GM18502 (cell line): ENCODE results near the gene PSME2.

Experiments used
- ATAC-seq: cut with Tn5 transposase; IDR thresholded peaks from one replicate; pipeline ENCODE4 v1.9.1; 2021; ENCODE audit warnings: mild to moderate bottlenecking; ENCODE audit not compliant: unreplicated experiment, poor library complexity

Gene PSME2

GRCh38 chr14:24137529-24138395 lies 8.6 kb downstream of the PSME2 start:
- no peak for ATAC-seq

GRCh38 chr14:24136684-24137528 lies 9.5 kb downstream of the PSME2 start:
- ATAC-seq: no peak

DNA sequence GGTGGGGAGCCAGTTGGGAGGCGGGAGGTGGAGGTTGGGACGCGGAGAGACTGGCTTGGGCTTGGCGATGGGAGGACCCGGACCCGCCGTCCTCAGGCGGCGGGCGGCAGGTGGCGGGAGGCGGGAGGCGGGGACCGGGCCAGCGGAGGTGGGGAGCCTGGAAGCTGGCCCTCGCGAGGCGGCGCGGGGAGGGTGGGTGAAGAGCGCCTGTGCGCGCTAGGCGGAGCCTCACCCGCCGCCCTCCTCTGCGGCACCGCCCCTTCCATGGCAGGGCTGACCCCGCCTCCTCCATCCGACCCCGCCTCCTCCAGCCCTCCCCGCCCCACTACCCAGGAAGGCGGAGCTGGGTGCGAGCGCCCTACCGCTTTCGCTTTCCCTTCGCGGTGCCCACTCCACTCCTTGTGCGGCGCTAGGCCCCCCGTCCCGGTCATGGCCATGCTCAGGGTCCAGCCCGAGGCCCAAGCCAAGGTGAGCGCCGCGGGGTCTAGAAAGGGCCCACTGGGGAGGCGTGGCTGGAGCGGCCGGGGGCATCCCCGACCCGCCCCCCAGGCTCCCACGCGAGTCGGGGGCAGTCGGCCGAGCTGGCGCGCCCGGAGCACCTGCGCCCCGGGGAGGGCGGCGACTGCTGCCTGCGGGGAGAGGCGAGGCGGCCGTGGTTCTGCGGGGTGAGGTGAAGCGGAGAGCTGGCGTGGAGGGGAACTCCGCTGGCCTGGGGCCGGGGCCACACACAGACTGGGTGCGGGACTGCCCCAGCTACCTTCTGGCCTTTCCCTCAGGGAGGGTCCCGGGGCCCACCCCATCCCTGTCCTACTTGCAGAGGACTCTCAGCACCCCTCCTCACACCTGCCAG lies 10.4 kb downstream of the PSME2 start, which contains the start of gene PSME1:
Gene PSME1, plus strand, starts transcription at position 361 of the 850 bp plus-strand sequence. Its CDS starts 69 bp downstream, at position 430.
- peak; percentile 86 for ATAC-seq

DNA sequence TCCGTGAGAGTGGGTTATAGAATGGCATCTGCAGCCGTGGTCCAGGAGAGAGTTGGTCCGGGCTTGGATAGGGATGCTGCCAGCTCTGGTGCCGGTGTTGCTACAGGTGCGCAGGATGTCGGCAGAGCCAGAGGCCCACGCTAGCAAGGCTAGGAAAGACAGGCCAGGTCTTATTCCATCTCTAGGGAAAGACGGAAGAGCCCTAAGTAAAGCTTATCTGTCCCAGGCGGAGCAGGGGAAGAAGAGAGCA lies 10.9 kb downstream of the PSME2 start:
- peak; percentile 5 for ATAC-seq

- ATAC-seq: no peak
Measured at GRCh38 chr14:24133735-24134134, 12.7 kb downstream of the PSME2 start.

- no peak for ATAC-seq
Measured at GRCh38 chr14:24132976-24133375, 13.4 kb downstream of the PSME2 start.

DNA sequence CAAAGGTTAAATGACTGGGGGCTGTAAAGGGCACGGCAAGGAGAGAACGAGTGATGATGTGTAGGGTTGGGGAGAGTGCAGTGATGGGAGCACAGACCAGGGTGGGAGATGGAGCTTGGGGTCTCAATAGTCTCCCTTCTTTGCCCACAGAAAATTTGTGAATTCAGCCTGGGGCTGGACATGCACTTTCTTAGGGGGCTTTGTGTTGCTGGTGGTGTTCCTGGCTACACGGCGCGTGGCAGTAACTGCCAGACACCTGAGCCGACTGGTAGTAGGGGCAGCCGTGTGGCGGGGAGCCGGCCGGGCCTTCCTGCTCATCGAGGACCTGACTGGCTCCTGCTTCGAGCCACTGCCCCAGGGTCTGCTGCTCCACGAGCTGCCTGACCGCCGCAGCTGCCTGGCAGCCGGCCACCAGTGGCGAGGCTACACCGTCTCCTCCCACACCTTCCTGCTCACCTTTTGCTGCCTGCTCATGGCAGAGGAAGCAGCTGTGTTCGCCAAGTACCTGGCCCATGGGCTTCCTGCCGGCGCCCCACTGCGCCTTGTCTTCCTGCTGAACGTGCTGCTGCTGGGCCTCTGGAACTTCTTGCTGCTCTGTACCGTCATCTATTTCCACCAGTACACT lies 14.2 kb downstream of the PSME2 start:
- ATAC-seq: no peak

- no peak for ATAC-seq
Measured at GRCh38 chr14:24131549-24131966, 14.9 kb downstream of the PSME2 start.

DNA sequence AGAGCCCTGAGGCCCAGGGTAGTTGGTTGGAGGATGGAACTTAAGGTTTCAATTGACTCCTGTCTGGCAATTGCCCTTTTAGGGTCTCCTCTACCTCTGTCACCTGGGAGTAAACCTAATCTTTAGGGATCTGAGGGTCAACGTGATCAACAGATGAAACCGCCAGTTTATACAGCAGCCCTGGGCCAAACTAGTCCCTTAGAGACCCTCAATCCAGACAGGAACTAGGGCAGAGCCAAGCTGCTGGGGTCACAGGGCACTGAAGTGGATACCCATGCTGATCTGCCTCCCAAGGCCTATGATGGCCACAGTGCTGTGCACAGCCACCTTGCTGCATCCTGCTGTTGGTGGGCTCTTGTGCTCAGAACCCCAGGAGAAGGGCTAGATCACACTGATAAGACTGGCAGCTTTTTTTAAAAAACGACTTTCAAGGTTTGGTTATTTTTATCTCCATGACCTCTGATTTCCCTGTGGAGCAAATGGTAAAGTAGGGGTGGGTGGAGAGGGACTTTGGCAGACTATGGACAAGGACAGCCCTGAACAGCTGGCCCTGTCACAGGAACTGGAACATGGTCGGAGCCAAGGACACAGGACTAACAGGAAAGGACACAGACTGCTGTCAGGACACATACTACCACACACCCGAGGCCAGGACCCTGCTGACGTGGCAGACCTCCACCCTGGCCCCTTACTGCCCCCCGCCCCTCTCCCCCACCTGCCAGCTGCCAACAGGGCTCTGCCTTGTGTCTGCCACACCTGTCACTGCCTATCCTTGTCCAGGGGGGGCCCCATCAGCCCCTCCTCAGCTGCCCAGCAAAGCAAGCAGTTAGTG lies 15.5 kb downstream of the PSME2 start:
- no peak for ATAC-seq

DNA sequence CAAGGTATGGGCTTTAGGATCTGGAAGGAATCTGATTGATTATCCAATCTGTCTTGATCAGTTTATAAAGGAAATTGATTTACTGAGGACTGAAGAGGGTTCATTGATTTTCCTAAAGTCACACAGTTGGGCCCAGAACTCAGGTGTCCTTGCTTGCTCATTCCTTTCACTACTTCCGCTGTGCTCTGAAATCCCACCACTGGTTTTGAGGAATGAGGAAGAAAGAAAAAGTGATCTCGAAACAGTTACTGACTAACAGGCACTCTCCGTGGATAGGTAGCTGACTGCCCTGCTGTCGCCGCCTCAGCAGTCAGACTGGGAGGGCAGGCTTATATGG lies 16.1 kb downstream of the PSME2 start, which contains the start of gene FITM1:
Gene FITM1, plus strand, starts transcription at position 280 of the 337 bp plus-strand sequence. CDS start 905 bp downstream, outside the sequence.
- no peak for ATAC-seq

DNA sequence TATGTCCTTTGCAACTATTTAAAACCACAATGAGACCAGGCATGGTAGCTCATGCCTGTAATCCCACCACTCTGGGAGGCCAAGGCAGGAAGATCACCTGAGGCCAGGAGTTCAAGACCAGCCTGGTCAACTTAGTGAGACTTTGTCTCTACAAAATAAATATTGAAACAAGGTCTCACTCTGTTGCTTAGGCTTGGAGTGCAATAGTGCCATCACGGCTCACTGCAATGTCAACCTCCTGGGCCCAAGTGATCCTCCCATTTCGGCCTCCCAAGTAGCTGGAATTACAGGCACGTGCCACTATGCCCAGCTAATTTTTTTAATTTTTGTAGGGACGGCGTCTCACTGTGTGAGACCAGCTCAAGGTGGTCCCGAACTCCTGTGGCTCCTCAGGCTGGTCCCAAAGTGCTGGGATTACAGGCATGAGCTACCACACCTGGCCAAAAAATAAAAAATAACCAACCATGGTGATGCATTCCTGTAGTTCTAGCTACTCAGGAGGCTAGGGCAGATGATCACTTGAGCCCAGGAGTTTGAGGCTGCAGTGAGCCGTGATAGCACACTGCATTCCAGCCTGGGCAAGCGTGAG lies 16.9 kb downstream of the PSME2 start:
- no peak for ATAC-seq

DNA sequence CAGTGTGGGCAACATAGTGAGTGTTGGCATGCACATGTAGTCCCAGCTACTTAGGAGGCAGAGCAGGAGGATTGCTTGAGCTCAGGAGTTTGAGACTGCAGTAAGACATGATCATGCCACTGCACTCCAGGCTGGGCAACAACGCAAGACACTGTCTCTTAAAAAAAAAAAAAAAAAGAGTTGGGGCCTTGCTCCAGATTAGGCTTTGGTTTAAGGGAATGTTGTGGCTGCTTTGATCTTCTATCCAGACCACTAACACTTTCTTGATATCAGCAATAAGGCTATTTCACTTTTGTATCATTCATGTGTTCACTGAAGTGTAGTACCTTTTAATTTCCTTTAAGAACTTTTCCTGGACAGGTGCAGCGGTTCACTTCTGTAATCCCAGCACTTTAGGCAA lies 18.7 kb downstream of the PSME2 start:
- no peak for ATAC-seq

GRCh38 chr14:24126939-24127338 lies 19.5 kb downstream of the PSME2 start:
- no peak for ATAC-seq

GRCh38 chr14:24123424-24124417 lies 22.7 kb downstream of the PSME2 start:
- ATAC-seq: peak; percentile 71

DNA sequence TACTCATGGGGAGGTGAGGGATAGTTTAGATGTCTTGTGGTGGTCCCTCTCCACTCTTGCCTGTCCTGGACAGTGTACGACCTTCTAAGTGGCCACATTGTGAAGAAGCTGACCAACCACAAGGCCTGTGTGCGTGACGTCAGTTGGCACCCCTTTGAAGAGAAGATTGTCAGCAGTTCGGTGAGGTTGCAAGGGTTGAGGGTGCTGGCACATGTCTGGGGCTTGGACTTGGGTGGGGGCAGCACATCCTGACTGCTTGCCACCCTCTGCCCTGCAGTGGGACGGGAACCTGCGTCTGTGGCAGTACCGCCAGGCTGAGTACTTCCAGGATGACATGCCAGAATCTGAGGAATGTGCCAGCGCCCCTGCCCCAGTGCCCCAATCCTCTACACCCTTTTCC lies 23.5 kb downstream of the PSME2 start:
- ATAC-seq: no peak

DNA sequence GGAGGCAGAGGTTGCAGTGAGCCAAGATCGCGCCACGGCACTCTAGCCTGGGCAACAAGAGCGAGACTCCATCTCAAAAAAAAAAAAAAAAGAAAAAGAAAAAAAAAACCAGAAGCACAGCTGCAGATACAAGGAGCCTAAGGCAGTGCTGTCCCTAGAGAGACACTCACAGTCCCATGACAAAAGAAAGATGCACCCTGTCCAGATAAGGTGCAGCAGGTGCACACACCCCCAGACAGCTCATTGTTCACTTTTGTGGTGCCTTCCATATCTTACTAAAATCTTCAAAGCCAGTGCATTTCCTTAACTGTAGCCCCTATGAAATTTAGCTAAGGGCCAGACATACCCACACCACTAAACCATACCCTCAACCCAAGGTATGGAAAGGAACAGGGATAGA lies 24.0 kb downstream of the PSME2 start:
- ATAC-seq: no peak

DNA sequence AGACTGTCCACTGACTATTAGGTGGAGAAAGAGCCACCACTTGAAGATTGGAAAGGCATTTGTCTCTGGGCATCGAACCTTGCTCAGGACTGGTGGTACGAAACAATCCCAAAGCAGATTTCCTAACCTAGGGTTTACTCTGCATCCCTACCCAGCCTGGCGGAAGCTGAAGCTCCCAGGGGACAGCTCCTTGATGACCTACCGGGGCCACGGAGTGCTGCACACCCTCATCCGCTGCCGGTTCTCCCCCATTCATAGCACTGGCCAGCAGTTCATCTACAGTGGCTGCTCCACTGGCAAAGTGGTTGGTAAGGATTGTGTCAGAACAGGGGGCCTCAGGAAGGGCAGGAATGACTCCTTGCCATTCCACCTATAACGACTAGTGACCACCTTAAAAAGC lies 25.2 kb downstream of the PSME2 start:
- no peak for ATAC-seq

DNA sequence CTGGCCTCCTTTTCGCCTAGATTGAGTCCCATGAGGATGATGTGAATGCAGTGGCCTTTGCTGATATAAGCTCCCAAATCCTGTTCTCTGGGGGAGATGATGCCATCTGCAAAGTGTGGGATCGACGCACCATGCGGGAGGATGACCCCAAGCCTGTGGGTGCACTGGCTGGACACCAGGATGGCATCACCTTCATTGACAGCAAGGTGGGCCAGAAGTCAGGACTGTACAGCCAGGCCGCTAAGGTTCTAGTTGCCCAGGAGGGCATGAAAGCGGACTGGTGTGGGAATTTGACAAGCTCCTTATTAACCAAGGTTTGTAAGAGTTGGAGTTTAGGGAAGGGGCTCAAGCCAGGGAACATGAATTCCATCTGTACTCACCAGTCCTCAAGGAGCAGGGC lies 26.7 kb downstream of the PSME2 start:
- no peak for ATAC-seq
